ENCODE measurements around the gene RBM23. TPM values are rescaled to one million over a fixed set of nuclear protein-coding genes. Genes with fewer than 3 reads are reported as not detected.
A peak's percentile ranks its signal among the peaks of the same experiment; 100 is the strongest.

The RBM23 gene
- total and polyA plus RNA-seq, 10 of the 15 experiments (the other 5 are each of a cell fraction or from before 2014, with no cell fraction given) = 54.0 to 72.6 (median 61.3) TPM

DNA sequence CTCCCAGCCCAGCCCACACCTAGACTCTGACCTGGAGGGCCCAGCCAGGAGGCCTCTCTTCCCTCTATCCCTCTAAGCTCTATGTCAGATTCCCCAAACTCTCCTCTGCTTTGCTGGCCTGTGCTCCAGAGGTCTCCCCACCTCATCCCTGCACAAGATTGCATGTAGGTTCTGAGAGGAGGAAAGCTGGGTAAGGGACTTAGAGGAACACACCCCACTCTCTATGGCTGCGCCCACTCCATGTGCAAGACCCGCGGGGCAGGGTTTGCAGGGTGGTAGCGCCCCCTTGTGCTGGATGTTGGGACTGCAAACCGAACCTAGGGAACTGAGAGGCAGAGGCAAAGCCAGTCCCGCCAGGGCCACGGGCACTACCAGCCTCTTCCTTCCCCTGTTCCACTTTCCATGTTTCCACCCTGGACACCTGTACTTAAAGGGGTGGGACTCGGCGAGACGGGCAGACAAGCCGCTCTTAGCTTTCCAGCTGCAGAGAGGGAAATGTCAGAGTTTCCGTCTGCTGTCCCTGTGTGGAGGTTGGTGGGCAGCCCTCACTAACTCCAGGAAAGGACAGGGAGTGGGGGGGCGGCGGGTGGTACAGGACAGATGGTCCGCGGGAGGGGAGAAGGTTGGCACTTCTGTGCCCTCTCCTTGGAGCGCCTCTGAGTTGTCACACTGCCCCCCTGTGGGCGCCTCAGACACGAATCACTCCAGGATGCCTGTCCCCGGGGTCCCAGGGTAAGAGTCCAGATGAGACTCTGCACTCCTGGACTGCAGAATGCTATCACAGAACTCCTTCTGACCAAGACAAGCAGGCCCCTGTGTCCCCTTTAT lies 65.8 kb downstream of the RBM23 start (continued):
- TF ChIP-seq, protein P1, sequence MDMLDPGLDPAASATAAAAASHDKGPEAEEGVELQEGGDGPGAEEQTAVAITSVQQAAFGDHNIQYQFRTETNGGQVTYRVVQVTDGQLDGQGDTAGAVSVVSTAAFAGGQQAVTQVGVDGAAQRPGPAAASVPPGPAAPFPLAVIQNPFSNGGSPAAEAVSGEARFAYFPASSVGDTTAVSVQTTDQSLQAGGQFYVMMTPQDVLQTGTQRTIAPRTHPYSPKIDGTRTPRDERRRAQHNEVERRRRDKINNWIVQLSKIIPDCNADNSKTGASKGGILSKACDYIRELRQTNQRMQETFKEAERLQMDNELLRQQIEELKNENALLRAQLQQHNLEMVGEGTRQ (IDR thresholded peaks at IDR 0.05; ENCODE audit: borderline replicate concordance, low read depth, low read length) = no peak
- TF ChIP-seq, protein P2, sequence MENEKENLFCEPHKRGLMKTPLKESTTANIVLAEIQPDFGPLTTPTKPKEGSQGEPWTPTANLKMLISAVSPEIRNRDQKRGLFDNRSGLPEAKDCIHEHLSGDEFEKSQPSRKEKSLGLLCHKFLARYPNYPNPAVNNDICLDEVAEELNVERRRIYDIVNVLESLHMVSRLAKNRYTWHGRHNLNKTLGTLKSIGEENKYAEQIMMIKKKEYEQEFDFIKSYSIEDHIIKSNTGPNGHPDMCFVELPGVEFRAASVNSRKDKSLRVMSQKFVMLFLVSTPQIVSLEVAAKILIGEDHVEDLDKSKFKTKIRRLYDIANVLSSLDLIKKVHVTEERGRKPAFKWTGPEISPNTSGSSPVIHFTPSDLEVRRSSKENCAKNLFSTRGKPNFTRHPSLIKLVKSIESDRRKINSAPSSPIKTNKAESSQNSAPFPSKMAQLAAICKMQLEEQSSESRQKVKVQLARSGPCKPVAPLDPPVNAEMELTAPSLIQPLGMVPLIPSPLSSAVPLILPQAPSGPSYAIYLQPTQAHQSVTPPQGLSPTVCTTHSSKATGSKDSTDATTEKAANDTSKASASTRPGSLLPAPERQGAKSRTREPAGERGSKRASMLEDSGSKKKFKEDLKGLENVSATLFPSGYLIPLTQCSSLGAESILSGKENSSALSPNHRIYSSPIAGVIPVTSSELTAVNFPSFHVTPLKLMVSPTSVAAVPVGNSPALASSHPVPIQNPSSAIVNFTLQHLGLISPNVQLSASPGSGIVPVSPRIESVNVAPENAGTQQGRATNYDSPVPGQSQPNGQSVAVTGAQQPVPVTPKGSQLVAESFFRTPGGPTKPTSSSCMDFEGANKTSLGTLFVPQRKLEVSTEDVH (IDR thresholded peaks at IDR 0.05; ENCODE audit: low read depth, partially characterized antibody) = no peak
- TF ChIP-seq ZNF207 (IDR thresholded peaks at IDR 0.05; ENCODE audit: borderline replicate concordance) (no peak), HDGF (IDR thresholded peaks at IDR 0.05) (peak; percentile 62; the same call in 1 of the 2 replicates), NR2C1 (IDR thresholded peaks at IDR 0.05) (no peak), MEF2B (IDR thresholded peaks at IDR 0.05; ENCODE audit: partially characterized antibody, poor library complexity, severe bottlenecking) (no peak), KLF5 (IDR thresholded peaks at IDR 0.05; ENCODE audit: partially characterized antibody) (peak; percentile 17), SUZ12 (IDR thresholded peaks at IDR 0.05; ENCODE audit: unreplicated experiment) (no peak), PAX8 (IDR thresholded peaks at IDR 0.05) (no peak), NFXL1 (IDR thresholded peaks at IDR 0.05; ENCODE audit: borderline replicate concordance) (no peak), JUND (IDR thresholded peaks at IDR 0.05; ENCODE audit: low read depth, low read length) (no peak), RAD51 (IDR thresholded peaks at IDR 0.05) (no peak), POU2F2 (IDR thresholded peaks at IDR 0.05; ENCODE audit: borderline replicate concordance, low read depth, low read length) (peak; percentile 47; the same call in 2 of the 3 replicates), SMARCA5 (IDR thresholded peaks at IDR 0.05) (peak; percentile 95; the same call in 1 of the 2 replicates), ZNF24 (IDR thresholded peaks at IDR 0.05) (no peak), SMAD5 (IDR thresholded peaks at IDR 0.05; ENCODE audit: low read depth) (no peak), TAF1 (IDR thresholded peaks at IDR 0.05; ENCODE audit: borderline replicate concordance, low read depth, low read length) (no peak), ETV6 (conservative IDR thresholded peaks at IDR 0.05 in 1 of 2, IDR thresholded peaks at IDR 0.05 in 1 of 2; ENCODE audit: borderline replicate concordance in 1 of 2, low read depth in 1 of 2) (no peak), POLR2AphosphoS2 (IDR thresholded peaks at IDR 0.05; ENCODE audit: low read depth, low read length) (no peak), RELA (IDR thresholded peaks at IDR 0.05; ENCODE audit: borderline replicate concordance, partially characterized antibody) (peak; percentile 37), ZSCAN29 (IDR thresholded peaks at IDR 0.05) (no peak), ZNF384 (IDR thresholded peaks at IDR 0.05; ENCODE audit: borderline replicate concordance, low read depth, low read length) (no peak), ZNF274 (IDR thresholded peaks at IDR 0.05; ENCODE audit: insufficient read depth, insufficient read length) (no peak), ZBED1 (IDR thresholded peaks at IDR 0.05; ENCODE audit: borderline replicate concordance) (no peak)
- TF ChIP-seq, protein P3, sequence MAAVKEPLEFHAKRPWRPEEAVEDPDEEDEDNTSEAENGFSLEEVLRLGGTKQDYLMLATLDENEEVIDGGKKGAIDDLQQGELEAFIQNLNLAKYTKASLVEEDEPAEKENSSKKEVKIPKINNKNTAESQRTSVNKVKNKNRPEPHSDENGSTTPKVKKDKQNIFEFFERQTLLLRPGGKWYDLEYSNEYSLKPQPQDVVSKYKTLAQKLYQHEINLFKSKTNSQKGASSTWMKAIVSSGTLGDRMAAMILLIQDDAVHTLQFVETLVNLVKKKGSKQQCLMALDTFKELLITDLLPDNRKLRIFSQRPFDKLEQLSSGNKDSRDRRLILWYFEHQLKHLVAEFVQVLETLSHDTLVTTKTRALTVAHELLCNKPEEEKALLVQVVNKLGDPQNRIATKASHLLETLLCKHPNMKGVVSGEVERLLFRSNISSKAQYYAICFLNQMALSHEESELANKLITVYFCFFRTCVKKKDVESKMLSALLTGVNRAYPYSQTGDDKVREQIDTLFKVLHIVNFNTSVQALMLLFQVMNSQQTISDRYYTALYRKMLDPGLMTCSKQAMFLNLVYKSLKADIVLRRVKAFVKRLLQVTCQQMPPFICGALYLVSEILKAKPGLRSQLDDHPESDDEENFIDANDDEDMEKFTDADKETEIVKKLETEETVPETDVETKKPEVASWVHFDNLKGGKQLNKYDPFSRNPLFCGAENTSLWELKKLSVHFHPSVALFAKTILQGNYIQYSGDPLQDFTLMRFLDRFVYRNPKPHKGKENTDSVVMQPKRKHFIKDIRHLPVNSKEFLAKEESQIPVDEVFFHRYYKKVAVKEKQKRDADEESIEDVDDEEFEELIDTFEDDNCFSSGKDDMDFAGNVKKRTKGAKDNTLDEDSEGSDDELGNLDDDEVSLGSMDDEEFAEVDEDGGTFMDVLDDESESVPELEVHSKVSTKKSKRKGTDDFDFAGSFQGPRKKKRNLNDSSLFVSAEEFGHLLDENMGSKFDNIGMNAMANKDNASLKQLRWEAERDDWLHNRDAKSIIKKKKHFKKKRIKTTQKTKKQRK (IDR thresholded peaks at IDR 0.05; ENCODE audit: low read depth, low read length) = no peak

Data from GM12878 (cell line).